Measurements from ENCODE around the gene LIPM. TPM values are rescaled to one million over a fixed set of nuclear protein-coding genes. Genes with fewer than 3 reads are reported as not detected.
A peak's percentile ranks its signal among the peaks of the same experiment; 100 is the strongest.

LIPM gene
- polyA plus RNA-seq, 1 donor (not counting 4 experiments of a cell fraction or from before 2014, with no cell fraction given) = 0.67 TPM

- no peaks in the 10 kb centered on the region for H4K20me1 ChIP-seq (ENCODE audit: control insufficient read depth, extremely low read depth, insufficient read depth, low read length)
- TF ChIP-seq EZH2 (IDR thresholded peaks at IDR 0.05; ENCODE audit: low read length) (no peak), CTCF (optimal IDR thresholded peaks at IDR 0.05 in 1 of 3, IDR thresholded peaks at IDR 0.05 in 1 of 3, conservative IDR thresholded peaks at IDR 0.05 in 1 of 3; ENCODE audit: extremely low read depth in 1 of 3, insufficient read depth in 2 of 3, low read length in 3 of 3) (no peak)
- no peak within 1 kb of the TSS for H3K27ac ChIP-seq (ENCODE audit: control insufficient read depth, insufficient read depth, low read length)
- no peak within 1 kb of the TSS for H2AFZ ChIP-seq (ENCODE audit: control insufficient read depth, low read length)
- FAIRE-seq (peak; percentile 13), DNase-seq (ENCODE audit: low read depth, low spot score) (no peak)
- no peak within 1 kb of the TSS for H3K4me3 ChIP-seq (ENCODE audit: control insufficient read depth in 2 of 3, extremely low read depth in 1 of 3, insufficient read depth in 2 of 3, low read depth in 1 of 3, low read length in 3 of 3)
- dilution Hi-C loops (cut with MboI; ENCODE audit: extremely low pct_ligation_motif_present, low sequenced_read_pairs) = no loop called here
- no peak within 1 kb of the TSS for H3K9ac ChIP-seq (ENCODE audit: control insufficient read depth, extremely low read depth, insufficient read depth, low read length)
- peaks cover 3% of the 10 kb centered on the region for H3K4me1 ChIP-seq (ENCODE audit: control insufficient read depth, extremely low read depth, insufficient read depth, low read length)
- H3K9me1 ChIP-seq (ENCODE audit: control insufficient read depth, extremely low read depth, insufficient read depth, low read length) = no peaks in the 10 kb centered on the region
- H3K9me3 ChIP-seq (ENCODE audit: control insufficient read depth, low read depth, low read length) = no peaks in the 10 kb centered on the region
- H3K27me3 ChIP-seq (ENCODE audit: control insufficient read depth, extremely low read depth, insufficient read depth, low read length) = no peaks in the 10 kb centered on the region
- H3K79me2 ChIP-seq (ENCODE audit: control insufficient read depth, insufficient read depth, low read length) = no peaks in the 10 kb centered on the region
- no peak within 1 kb of the TSS for H3K4me2 ChIP-seq (ENCODE audit: control insufficient read depth, extremely low read depth, insufficient read depth, low read depth, low read length)
- H3K36me3 ChIP-seq (ENCODE audit: control insufficient read depth in 2 of 2, extremely low read depth in 1 of 2, insufficient read depth in 2 of 2, low read length in 2 of 2) = no peaks in the 10 kb centered on the region
These were observed 43.0 kb upstream of the LIPM start, which contains the start of gene LIPN for GRCh38 chr10:88759366-88760101. TSS of gene LIPN (plus strand) at chr10:88760020. CDS start at chr10:88761406, 1,386 bp downstream.

- DNase-seq (ENCODE audit: low read depth, low spot score) (no peak), FAIRE-seq (no peak)
- dilution Hi-C loops (cut with MboI; ENCODE audit: extremely low pct_ligation_motif_present, low sequenced_read_pairs) = no loop called here
- no peak overlapping the region for H3K4me2 ChIP-seq (ENCODE audit: control insufficient read depth, extremely low read depth, insufficient read depth, low read depth, low read length)
- TF ChIP-seq CTCF (optimal IDR thresholded peaks at IDR 0.05 in 1 of 3, IDR thresholded peaks at IDR 0.05 in 1 of 3, conservative IDR thresholded peaks at IDR 0.05 in 1 of 3; ENCODE audit: extremely low read depth in 1 of 3, insufficient read depth in 2 of 3, low read length in 3 of 3) = no peak
- no peak for TF ChIP-seq EZH2 (IDR thresholded peaks at IDR 0.05; ENCODE audit: low read length)
- no peaks in the 10 kb centered on the region for H3K36me3 ChIP-seq (ENCODE audit: control insufficient read depth in 2 of 2, extremely low read depth in 1 of 2, insufficient read depth in 2 of 2, low read length in 2 of 2)
- no peaks in the 10 kb centered on the region for H3K9me1 ChIP-seq (ENCODE audit: control insufficient read depth, extremely low read depth, insufficient read depth, low read length)
- H3K4me3 ChIP-seq (ENCODE audit: control insufficient read depth in 2 of 3, extremely low read depth in 1 of 3, insufficient read depth in 2 of 3, low read depth in 1 of 3, low read length in 3 of 3) = no peak overlapping the region
- H3K4me1 ChIP-seq (ENCODE audit: control insufficient read depth, extremely low read depth, insufficient read depth, low read length) = peaks cover 3% of the 10 kb centered on the region
- no peaks in the 10 kb centered on the region for H3K27me3 ChIP-seq (ENCODE audit: control insufficient read depth, extremely low read depth, insufficient read depth, low read length)
- H3K79me2 ChIP-seq (ENCODE audit: control insufficient read depth, insufficient read depth, low read length) = no peaks in the 10 kb centered on the region
- H2AFZ ChIP-seq (ENCODE audit: control insufficient read depth, low read length) = no peak overlapping the region
- H3K9ac ChIP-seq (ENCODE audit: control insufficient read depth, extremely low read depth, insufficient read depth, low read length) = no peak overlapping the region
- no peaks in the 10 kb centered on the region for H4K20me1 ChIP-seq (ENCODE audit: control insufficient read depth, extremely low read depth, insufficient read depth, low read length)
- H3K9me3 ChIP-seq (ENCODE audit: control insufficient read depth, low read depth, low read length) = no peaks in the 10 kb centered on the region
- H3K27ac ChIP-seq (ENCODE audit: control insufficient read depth, insufficient read depth, low read length) = no peak overlapping the region
These were observed 39.6 kb upstream of the LIPM start for GRCh38 chr10:88762906-88763305.

Data from keratinocyte (primary cell).